ENCODE data around the gene CDC14A.

DNA sequence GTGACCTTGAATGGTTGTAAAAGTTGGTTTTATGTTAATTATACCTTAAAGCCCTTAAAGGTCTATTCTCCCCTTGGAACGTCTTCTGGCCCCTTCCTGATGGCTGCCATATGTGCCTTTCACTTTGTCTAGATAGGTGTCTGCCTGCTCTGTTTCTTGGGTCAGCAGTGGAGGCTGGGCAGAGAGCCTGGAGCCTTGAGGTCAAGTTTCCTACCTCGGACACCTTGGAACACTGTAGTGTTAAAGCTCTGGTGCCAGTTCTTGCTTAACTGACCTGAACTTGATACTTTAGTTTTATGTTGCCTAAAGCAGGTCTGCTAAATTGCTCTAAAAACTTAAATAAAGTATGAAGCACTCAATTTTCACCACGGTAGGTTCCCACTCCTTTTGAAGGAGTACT lies 86.5 kb downstream of the CDC14A start:
- TF ChIP-seq, protein P1, sequence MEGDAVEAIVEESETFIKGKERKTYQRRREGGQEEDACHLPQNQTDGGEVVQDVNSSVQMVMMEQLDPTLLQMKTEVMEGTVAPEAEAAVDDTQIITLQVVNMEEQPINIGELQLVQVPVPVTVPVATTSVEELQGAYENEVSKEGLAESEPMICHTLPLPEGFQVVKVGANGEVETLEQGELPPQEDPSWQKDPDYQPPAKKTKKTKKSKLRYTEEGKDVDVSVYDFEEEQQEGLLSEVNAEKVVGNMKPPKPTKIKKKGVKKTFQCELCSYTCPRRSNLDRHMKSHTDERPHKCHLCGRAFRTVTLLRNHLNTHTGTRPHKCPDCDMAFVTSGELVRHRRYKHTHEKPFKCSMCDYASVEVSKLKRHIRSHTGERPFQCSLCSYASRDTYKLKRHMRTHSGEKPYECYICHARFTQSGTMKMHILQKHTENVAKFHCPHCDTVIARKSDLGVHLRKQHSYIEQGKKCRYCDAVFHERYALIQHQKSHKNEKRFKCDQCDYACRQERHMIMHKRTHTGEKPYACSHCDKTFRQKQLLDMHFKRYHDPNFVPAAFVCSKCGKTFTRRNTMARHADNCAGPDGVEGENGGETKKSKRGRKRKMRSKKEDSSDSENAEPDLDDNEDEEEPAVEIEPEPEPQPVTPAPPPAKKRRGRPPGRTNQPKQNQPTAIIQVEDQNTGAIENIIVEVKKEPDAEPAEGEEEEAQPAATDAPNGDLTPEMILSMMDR (IDR thresholded peaks at IDR 0.05; ENCODE audit: insufficient read depth, low read length): no peak
- TF ChIP-seq POLR2AphosphoS5 (IDR thresholded peaks at IDR 0.05; ENCODE audit: low read depth) (no peak), SPI1 (IDR thresholded peaks at IDR 0.05; ENCODE audit: borderline replicate concordance, low read depth) (no peak), GABPA (IDR thresholded peaks at IDR 0.05; ENCODE audit: low read depth) (no peak)
- TF ChIP-seq, protein P2, sequence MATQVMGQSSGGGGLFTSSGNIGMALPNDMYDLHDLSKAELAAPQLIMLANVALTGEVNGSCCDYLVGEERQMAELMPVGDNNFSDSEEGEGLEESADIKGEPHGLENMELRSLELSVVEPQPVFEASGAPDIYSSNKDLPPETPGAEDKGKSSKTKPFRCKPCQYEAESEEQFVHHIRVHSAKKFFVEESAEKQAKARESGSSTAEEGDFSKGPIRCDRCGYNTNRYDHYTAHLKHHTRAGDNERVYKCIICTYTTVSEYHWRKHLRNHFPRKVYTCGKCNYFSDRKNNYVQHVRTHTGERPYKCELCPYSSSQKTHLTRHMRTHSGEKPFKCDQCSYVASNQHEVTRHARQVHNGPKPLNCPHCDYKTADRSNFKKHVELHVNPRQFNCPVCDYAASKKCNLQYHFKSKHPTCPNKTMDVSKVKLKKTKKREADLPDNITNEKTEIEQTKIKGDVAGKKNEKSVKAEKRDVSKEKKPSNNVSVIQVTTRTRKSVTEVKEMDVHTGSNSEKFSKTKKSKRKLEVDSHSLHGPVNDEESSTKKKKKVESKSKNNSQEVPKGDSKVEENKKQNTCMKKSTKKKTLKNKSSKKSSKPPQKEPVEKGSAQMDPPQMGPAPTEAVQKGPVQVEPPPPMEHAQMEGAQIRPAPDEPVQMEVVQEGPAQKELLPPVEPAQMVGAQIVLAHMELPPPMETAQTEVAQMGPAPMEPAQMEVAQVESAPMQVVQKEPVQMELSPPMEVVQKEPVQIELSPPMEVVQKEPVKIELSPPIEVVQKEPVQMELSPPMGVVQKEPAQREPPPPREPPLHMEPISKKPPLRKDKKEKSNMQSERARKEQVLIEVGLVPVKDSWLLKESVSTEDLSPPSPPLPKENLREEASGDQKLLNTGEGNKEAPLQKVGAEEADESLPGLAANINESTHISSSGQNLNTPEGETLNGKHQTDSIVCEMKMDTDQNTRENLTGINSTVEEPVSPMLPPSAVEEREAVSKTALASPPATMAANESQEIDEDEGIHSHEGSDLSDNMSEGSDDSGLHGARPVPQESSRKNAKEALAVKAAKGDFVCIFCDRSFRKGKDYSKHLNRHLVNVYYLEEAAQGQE (IDR thresholded peaks at IDR 0.05; ENCODE audit: insufficient replicate concordance, low read depth): no peak
